Left forelimb (tissue), 1 donor: ENCODE results near the gene RFTN1.
A peak's percentile ranks its signal among the peaks of the same experiment; 100 is the strongest.

Experiments used
- DNase-seq: peaks from one replicate; pipeline ENCODE4 v3.0.0-alpha.2; 2018; ENCODE audit warnings: low spot score

RFTN1 gene, protein sequence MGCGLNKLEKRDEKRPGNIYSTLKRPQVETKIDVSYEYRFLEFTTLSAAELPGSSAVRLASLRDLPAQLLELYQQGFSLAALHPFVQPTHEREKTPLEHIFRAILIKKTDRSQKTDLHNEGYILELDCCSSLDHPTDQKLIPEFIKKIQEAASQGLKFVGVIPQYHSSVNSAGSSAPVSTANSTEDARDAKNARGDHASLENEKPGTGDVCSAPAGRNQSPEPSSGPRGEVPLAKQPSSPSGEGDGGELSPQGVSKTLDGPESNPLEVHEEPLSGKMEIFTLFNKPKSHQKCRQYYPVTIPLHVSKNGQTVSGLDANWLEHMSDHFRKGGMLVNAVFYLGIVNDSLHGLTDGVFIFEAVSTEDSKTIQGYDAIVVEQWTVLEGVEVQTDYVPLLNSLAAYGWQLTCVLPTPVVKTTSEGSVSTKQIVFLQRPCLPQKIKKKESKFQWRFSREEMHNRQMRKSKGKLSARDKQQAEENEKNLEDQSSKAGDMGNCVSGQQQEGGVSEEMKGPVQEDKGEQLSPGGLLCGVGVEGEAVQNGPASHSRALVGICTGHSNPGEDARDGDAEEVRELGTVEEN

GRCh38 chr3:16513141-16514020, at the start of gene RFTN1:
Gene RFTN1 (minus strand): TSS chr3:16513699. CDS start chr3:16493869, 19,830 bp downstream.
- peak; percentile 81 for DNase-seq

DNA sequence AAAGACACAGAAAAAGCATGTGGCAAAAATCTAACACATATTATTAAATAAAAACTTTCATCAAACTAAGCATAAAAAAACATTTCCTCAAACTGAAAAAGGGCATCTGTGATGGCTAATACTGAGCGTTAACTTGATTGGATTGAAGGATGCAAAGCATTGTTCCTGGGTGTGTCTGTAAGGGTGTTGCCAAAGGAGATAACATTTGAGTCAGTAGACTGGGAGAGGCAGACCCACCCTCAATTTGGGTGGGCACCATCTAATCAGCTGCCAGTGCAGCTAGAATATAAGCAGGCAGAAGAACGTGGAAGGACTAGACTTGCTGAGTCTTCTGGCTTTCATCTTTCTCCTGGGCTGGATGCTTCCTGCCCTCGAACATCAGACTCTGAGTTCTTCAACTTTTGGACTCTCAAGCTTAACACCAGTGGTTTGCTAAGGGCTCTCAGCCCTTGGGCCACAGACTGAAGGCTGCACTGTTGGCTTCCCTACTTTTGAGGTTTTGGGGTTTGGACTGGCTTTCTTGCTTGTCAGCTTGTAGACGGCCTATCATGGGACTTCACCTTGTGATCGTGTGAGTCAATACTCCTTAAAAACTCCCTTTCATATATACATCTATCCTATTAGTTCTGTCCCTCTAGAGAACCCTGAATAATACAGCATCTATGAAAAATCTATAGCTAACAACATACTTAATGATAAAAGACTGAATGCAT, 46.3 kb upstream of the RFTN1 start:
- no peak for DNase-seq

- DNase-seq = no peak
Measured at GRCh38 chr3:16554126-16554525, 40.6 kb upstream of the RFTN1 start.

GRCh38 chr3:16552757-16553156, 39.3 kb upstream of the RFTN1 start:
- no peak for DNase-seq

DNA sequence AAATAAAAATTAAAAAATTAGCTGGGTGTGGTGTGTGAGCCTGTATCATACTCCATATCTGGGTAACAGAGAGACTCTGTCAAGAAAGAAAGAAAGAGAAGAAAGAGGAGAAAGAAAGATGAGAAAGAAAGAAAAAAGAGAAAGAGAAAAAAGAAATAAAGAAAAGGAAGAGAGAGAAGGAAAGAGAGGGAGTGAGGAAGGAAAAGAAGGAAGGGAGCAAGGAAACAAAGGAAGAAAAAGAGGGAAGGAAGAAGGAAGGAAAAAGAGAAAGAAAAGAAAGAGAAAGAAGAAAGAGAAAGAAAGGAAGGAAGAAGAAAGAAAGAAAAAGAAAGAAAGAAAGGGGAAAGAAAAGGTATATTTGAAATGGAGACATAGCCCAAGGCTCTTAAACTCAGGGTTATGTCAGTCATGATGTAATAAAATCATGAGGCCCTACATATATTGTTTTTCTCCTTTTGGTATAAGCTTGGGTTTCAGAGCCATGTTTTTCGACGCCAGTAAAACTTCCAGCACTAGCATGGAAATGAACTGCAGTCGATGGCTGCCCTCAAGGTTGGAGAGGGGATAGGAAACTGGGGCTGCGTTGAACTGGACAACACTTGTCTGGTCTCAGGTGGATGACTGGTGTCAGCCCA, 38.0 kb upstream of the RFTN1 start:
- no peak for DNase-seq

GRCh38 chr3:16550676-16551341, 37.3 kb upstream of the RFTN1 start:
- peak; percentile 70 for DNase-seq

- peak; percentile 69 for DNase-seq
Measured at GRCh38 chr3:16550305-16550675, 36.8 kb upstream of the RFTN1 start.

DNA sequence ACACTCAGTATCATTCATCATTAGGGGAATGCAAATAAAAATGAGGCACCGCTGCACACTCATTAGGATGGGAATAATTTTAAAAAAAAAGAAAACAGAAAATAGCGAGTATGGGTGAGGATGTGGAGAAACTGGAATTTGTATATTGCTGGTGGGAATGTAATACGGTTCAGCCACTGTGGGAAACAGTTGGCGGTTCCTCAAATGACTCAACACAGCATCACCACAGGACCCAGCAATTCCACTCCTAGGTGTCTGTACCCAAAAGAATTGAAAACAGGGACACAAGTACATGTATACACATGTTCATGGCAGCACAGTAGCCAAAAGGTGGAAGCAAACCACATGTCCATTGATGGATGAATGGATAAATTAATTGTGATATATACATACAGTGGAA, 35.2 kb upstream of the RFTN1 start:
- DNase-seq = no peak

DNA sequence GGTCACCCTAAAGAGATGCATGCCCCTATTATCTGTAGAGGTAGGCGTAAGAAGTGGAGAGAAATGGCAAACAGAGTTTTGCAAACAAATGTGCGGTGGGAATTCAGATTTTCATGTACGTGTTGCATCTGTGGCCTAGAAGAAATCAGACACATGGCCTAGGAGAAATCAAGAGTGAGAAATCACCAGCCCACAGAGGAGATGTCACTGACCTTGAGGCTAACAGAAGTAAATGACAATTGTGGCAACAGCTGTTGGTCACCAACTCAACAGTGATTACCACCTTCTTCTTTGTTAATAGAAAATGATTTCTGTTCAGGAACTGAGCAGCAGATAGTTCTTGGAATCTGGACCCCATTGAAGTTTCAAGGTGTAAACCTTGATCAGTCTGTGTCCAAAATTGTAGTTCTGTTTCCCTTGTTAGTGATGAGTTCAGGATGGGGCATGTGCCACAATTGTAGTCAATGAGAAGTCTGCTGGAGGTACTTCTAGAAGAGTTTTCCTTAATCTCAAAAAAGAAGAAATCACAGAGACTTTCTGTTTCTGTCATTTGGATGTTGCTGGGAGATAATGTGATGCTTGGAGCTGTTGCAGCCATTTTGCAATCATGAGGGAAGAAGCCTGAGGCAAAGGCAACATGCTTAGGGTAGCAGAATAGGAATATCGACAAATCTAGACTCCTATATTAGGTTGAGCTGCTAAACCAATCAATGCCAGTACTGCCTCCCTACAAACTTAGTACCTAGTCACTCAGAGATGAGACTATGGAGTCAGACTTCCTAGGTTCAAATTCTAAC, 34.3 kb upstream of the RFTN1 start:
- DNase-seq = no peak

- DNase-seq = no peak
Measured at GRCh38 chr3:16546186-16547010, 32.9 kb upstream of the RFTN1 start.

GRCh38 chr3:16545413-16546185, 32.1 kb upstream of the RFTN1 start:
- DNase-seq = no peak

DNA sequence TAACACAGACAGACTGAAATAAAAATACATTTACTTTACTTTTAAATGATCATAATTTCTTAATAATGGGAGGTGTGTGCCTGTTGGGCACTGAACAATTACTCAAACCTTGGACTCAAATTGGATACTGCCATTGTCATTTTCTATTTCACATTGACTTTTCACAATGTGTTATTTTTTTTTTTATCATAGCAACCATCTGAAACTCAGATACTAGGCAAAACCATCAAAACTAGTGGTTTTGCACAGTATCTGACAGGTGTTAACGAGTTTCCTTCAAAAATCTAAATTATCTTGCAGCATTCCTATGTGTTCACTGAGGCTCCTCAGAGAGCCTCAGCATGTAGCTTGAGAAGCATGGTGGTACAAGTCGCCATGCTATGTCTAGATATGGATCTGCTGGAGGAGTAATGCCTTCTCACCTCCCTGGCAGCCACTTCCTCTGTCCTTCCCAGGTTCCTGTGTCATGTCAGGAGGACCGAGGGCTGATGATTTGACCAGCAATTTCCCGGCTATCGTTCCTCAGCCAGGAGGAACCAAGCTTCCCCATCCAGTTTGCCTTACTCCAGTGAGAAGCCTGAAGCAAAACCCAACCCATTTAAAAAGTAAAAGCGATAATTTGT, 29.9 kb upstream of the RFTN1 start:
- no peak for DNase-seq

DNA sequence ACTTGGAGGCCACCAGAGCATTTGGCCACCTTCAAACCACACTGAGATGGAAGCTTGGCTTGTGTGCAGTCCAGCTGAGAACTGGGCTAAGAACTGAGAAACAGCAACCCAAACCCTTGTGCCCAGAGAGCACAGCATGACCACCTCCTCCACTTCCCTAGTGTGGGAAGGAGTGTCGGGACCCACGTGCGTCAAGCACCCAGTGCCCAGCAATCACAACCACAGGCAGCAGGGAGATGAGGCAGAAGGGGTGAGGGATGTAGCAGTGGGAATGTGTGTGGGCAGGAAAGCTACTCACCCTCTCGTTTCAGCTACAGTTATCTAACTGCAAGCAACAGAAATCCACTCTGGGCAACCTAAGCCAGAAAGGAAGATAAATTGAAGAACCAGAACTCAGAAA, 25.0 kb upstream of the RFTN1 start:
- no peak for DNase-seq

DNA sequence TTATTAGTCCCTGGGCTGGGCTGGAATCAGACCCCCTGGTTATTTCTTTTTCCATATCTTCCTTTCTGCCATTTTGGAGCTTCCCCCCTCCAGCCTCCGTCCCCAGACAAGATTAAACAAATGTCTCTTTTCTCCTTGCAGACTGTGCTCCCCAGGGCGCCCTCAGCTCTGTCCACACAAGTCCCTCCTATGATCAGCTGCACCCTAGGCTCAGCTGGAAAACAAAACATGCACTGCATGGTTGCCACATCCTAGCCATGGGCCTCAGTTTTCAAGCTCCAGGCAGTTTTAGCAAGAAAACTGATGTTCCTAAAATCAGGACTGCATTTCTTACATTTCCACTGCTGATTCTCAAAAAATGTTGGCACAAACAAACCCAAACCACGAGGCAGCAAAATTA, 23.5 kb upstream of the RFTN1 start:
- DNase-seq = no peak

- DNase-seq = no peak
Measured at GRCh38 chr3:16536344-16536663, 22.8 kb upstream of the RFTN1 start.

GRCh38 chr3:16534640-16535262, 21.3 kb upstream of the RFTN1 start:
- DNase-seq = no peak

DNA sequence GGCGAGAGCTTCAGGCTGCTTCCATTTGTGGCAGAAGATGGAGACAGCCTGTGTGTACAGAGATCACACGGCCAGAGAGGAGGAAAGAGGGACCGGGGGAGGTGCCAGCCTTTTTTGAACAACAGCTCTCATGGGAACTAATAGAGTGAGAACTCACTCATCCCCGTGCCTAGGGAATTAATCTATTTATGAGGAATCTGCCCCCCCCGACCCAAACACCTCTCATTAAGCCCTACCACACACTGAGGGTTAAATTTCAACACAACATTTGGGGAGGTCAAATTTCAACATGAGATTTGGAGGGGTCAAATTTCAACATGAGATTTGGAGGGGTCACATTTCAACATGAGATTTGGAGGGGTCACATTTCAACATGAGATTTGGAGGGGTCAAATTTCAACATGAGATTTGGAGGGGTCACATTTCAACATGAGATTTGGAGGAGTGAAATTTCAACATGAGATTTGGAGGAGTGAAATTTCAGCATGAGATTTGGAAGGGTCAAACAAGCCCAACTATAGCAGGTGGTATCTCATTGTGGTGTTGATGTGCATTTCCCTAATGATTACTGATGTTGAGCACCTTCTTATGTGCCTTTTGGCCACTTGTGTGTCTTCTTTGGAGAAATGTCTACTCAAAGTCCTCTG, 20.6 kb upstream of the RFTN1 start:
- DNase-seq = no peak
